GM12878 (cell line): ENCODE measurements around the gene SLC25A44.

ENCODE experiments used
- BRCA1 ChIP-seq: IDR thresholded peaks from 2 replicates; pipeline ENCODE4 v1.6.1; 2011; ENCODE audit warnings: low read depth, low read length, improper control_type of control experiment
- CHD2 ChIP-seq: IDR thresholded peaks from 2 replicates; pipeline ENCODE4 v1.6.1; 2011; ENCODE audit warnings: low read depth, low read length, improper control_type of control experiment, borderline replicate concordance
- EP300 ChIP-seq, 2 experiments: fragments of 150-350 bp in 1 of 2; IDR thresholded peaks; 2 replicates each; pipeline ENCODE4 v1.6.1; 2011 to 2012; ENCODE audit warnings: low read depth in 2 of 2, low read length in 2 of 2, borderline replicate concordance in 1 of 2, improper control_type of control experiment in 1 of 2, inconsistent platforms in 1 of 2; ENCODE audit not compliant: control insufficient read depth in 1 of 2
- EZH2 ChIP-seq: IDR thresholded peaks from 2 replicates; pipeline ENCODE4 v1.6.1; 2012; ENCODE audit warnings: low read depth, mild to moderate bottlenecking, control low read depth, inconsistent platforms, low read length, borderline replicate concordance; ENCODE audit not compliant: control insufficient read depth
- GABPA ChIP-seq: IDR thresholded peaks from 2 replicates; pipeline ENCODE4 v1.6.1; 2014; ENCODE audit warnings: antibody characterized with exemption, low read depth, mild to moderate bottlenecking, inconsistent platforms
- LARP7 ChIP-seq: fragments of 450-650 bp; IDR thresholded peaks from 2 replicates; pipeline ENCODE4 v1.6.1; 2017; ENCODE audit warnings: mild to moderate bottlenecking
- POLR2A ChIP-seq: IDR thresholded peaks from 2 replicates; pipeline ENCODE4 v1.6.1; 2011; ENCODE audit warnings: low read depth, mild to moderate bottlenecking, low read length
- TF ChIP-seq, protein P1 (sequence below), 3 experiments: IDR thresholded peaks in 2 of 3; conservative IDR thresholded peaks in 1 of 3; 2 replicates each; pipeline ENCODE4 v1.5.1; 2011; ENCODE audit warnings: low read depth in 3 of 3, low read length in 3 of 3, mild to moderate bottlenecking in 3 of 3, control low read depth in 2 of 3, moderate library complexity in 2 of 3, inconsistent platforms in 1 of 3, mixed read lengths in 1 of 3; ENCODE audit not compliant: control insufficient read depth in 2 of 3, insufficient read depth in 1 of 3; ENCODE audit errors: extremely low read depth in 1 of 3
- TF ChIP-seq, protein P2 (sequence below): IDR thresholded peaks from 2 replicates; pipeline ENCODE4 v1.6.1; 2011; ENCODE audit warnings: borderline replicate concordance, low read depth, mild to moderate bottlenecking, moderate library complexity, low read length; ENCODE audit not compliant: insufficient read depth, poor library complexity, severe bottlenecking

DNA sequence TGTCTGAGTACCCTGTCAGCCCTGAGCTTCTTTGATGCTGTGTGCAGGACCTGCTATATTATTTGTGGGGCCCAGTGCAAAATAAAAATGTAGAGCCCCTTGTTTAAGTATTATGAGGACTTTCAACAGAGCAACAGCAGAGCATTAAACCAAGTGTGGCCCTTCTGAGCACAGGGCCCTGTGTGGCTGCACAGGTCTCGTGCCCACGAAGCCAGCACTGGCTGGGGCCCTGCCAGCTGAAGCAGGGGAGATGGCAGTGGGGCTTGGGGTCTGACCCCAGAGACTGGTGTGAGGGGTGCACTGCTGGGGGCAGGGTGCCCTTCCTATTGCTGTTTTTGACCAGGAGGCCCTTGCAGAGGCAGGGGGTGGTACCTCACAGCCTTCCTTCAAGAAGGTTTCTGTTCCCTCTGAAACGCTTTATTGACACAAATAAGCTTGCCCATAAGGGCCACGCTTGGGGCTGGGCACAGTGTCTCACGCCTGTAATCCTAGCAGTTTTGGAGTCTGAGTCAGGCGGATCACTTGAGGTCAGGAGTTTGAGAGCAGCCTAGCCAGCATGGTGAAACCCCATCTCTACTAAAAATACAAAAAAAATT is 42.7 kb upstream of the SLC25A44 start:
- TF ChIP-seq, protein P1, sequence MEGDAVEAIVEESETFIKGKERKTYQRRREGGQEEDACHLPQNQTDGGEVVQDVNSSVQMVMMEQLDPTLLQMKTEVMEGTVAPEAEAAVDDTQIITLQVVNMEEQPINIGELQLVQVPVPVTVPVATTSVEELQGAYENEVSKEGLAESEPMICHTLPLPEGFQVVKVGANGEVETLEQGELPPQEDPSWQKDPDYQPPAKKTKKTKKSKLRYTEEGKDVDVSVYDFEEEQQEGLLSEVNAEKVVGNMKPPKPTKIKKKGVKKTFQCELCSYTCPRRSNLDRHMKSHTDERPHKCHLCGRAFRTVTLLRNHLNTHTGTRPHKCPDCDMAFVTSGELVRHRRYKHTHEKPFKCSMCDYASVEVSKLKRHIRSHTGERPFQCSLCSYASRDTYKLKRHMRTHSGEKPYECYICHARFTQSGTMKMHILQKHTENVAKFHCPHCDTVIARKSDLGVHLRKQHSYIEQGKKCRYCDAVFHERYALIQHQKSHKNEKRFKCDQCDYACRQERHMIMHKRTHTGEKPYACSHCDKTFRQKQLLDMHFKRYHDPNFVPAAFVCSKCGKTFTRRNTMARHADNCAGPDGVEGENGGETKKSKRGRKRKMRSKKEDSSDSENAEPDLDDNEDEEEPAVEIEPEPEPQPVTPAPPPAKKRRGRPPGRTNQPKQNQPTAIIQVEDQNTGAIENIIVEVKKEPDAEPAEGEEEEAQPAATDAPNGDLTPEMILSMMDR (IDR thresholded peaks at IDR 0.05 in 2 of 3, conservative IDR thresholded peaks at IDR 0.05 in 1 of 3; ENCODE audit: control insufficient read depth in 2 of 3, extremely low read depth in 1 of 3, insufficient read depth in 1 of 3, low read depth in 3 of 3, low read length in 3 of 3) = no peak
- TF ChIP-seq POLR2A (no peak), LARP7 (no peak), GABPA (no peak), EP300 (IDR thresholded peaks at IDR 0.05; ENCODE audit: borderline replicate concordance in 1 of 2, control insufficient read depth in 1 of 2, low read depth in 2 of 2, low read length in 2 of 2) (no peak), BRCA1 (no peak), EZH2 (no peak), CHD2 (peak; percentile 37; the same call in 1 of the 2 replicates)
- TF ChIP-seq, protein P2, sequence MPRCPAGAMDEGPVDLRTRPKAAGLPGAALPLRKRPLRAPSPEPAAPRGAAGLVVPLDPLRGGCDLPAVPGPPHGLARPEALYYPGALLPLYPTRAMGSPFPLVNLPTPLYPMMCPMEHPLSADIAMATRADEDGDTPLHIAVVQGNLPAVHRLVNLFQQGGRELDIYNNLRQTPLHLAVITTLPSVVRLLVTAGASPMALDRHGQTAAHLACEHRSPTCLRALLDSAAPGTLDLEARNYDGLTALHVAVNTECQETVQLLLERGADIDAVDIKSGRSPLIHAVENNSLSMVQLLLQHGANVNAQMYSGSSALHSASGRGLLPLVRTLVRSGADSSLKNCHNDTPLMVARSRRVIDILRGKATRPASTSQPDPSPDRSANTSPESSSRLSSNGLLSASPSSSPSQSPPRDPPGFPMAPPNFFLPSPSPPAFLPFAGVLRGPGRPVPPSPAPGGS = no peak
